ENCODE data around the gene TMCO1. TPM values are rescaled to one million over a fixed set of nuclear protein-coding genes. Genes with fewer than 3 reads are reported as not detected.

TMCO1 gene, protein sequence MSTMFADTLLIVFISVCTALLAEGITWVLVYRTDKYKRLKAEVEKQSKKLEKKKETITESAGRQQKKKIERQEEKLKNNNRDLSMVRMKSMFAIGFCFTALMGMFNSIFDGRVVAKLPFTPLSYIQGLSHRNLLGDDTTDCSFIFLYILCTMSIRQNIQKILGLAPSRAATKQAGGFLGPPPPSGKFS
- total RNA-seq, result 38.5 TPM

GRCh38 chr1:165768513-165769394, at the start of gene TMCO1:
Gene TMCO1 (minus strand): TSS chr1:165768868. CDS start chr1:165768751, 117 bp downstream.

DNA sequence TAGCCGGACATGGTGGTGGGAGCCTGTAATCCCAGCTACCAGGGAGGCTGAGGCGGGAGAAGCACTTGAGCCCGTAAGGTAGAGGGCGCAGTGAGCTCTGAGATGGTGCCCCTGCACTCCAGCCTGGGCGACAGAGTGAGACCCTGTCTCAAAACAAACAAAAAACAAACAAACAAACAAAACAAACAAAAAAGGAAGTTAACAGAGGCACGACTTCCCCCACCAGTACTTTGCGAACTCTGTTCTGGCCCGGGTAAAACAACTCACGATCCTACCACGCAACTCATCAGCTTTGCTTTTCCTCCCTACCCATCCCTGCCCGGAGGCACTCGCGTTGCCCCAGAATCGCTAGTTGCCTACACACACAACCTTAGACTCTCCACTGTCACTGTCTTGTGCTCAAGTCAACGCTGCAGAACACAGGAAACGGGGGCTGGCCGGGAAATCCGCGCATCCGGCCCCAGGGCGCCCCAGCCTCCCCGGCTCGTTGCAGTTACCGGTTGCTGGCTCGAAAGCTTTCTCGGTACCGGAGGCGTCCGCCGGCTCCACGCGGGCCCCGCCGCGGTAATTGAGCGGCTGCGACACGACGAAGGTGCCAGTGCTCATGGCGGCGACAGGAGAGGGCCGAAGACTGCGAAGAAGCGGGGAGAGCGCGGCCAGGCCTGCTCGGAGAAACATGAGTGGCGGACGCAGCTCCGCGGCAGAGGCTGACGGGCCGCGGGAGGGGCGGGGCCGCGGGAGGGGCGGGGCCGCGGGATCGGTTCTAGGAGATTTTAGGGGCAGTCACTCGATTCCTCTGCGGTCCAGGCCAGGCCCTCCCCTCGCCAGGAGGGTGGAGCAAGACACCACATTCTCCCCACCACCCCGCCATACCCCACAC, 70.5 kb downstream of the TMCO1 start, which contains the start of gene ALDH9A1:
Gene ALDH9A1 (minus strand): TSS at position 682 of the 880 bp plus-strand sequence. CDS start 4 bp downstream, at position 678.

Other genes starting within 250 kb of the TMCO1 start
- gene LRRC52, start 224.9 kb downstream of the TMCO1 start, total RNA-seq, result not detected
- gene MGST3, start 137.6 kb downstream of the TMCO1 start, total RNA-seq, result 198 TPM
- gene ALDH9A1, start 70.3 kb downstream of the TMCO1 start, total RNA-seq, result 72.6 TPM
- gene UCK2, start 58.7 kb upstream of the TMCO1 start, total RNA-seq, result 92.3 TPM